K562 (cell line): ENCODE measurements around the gene FABP7. TPM values are rescaled to one million over a fixed set of nuclear protein-coding genes. Genes with fewer than 3 reads are reported as not detected.

Source experiments
- ATAC-seq: fragments of 200-7000 bp; cut with Tn5 transposase; 3 replicates; pipeline ENCODE4 v1.9.1; 2020; ENCODE audit warnings: moderate library complexity
- BruUV-seq: library from RNA; stranded (reverse); fragments of 400-500 nt; replicated peaks from 2 replicates; lab custom pipeline; 2021; lab: Mats Ljungman, UMichigan
- CTCF ChIA-PET: fragments of 300-600 bp; formaldehyde crosslinking; extraction: SDS; loops from one replicate; lab custom pipeline; 2021; ENCODE audit warnings: low intra/inter-chr PET ratio; lab: Yijun Ruan, JAX
- POLR2A ChIA-PET: fragments of 300-600, 350-650 bp; sonication (Branson Sonifier 250); formaldehyde crosslinking; extraction: SDS; loops from one replicate; lab custom pipeline; 2021; ENCODE audit warnings: antibody characterized with exemption, inconsistent platforms; lab: Yijun Ruan, JAX
- DNase-seq, 4 experiments: peaks; one replicate each; pipeline versions ENCODE4 v3.0.0 to v3.0.0-alpha.2; 2011 to 2018; ENCODE audit warnings: low spot score in 3 of 4, mixed read lengths in 3 of 4; ENCODE audit errors: extremely low read depth in 1 of 4
- FAIRE-seq: peaks from 2 replicates; lab custom pipeline; 2011; peaks lifted over from hg19 to GRCh38; lab: Jason Lieb, UNC
- H2AFZ ChIP-seq: 2 replicates; pipeline ENCODE4 v1.6.0; 2011; ENCODE audit warnings: low read depth, low read length, control low read depth, inconsistent platforms
- H3K27ac ChIP-seq: fragments of 200-600 bp; 3 replicates; pipeline ENCODE4 v1.8.0; 2011; ENCODE audit warnings: low read depth, mild to moderate bottlenecking, control low read depth, inconsistent platforms, low read length, moderate library complexity, mixed read lengths; ENCODE audit errors: extremely low read depth
- H3K27me3 ChIP-seq, 2 experiments: fragments of 300-600 bp in 1 of 2; 2 replicates in 1 of 2; 3 replicates in 1 of 2; pipeline versions ENCODE4 v1.6.0 to v1.8.0; 2011; ENCODE audit warnings: inconsistent platforms in 2 of 2, low read length in 2 of 2, mild to moderate bottlenecking in 1 of 2, mixed read lengths in 1 of 2, moderate library complexity in 1 of 2; ENCODE audit not compliant: control insufficient read depth in 2 of 2, insufficient read depth in 2 of 2
- H3K36me3 ChIP-seq: fragments of 300-600 bp; 3 replicates; pipeline ENCODE4 v1.8.0; 2011; ENCODE audit warnings: mild to moderate bottlenecking, low read length, inconsistent platforms; ENCODE audit not compliant: control insufficient read depth, insufficient read depth
- H3K4me1 ChIP-seq, 2 experiments: fragments of 200-600 bp in 1 of 2; replicated peaks in 1 of 2; 2 replicates in 1 of 2; 3 replicates in 1 of 2; pipeline versions ENCODE4 v1.5.1 to v1.8.0; 2011; ENCODE audit warnings: inconsistent platforms in 2 of 2, low read length in 2 of 2, mild to moderate bottlenecking in 1 of 2, mixed read lengths in 1 of 2, moderate library complexity in 1 of 2; ENCODE audit not compliant: control insufficient read depth in 2 of 2, insufficient read depth in 2 of 2
- H3K4me2 ChIP-seq: 2 replicates; pipeline ENCODE4 v1.6.1; 2011; ENCODE audit warnings: low read length, control low read depth, inconsistent platforms, mixed read lengths; ENCODE audit not compliant: insufficient read depth
- H3K4me3 ChIP-seq: fragments of 200-600 bp; sonication (generic), shearing (Covaris generic); 2 replicates; pipeline ENCODE4 v1.5.1; 2016; ENCODE audit warnings: control low read depth, inconsistent platforms
- H3K79me2 ChIP-seq: fragments of 200-600 bp; 3 replicates; pipeline ENCODE4 v1.8.0; 2011; ENCODE audit warnings: low read length, inconsistent platforms; ENCODE audit not compliant: control insufficient read depth, insufficient read depth
- H3K9ac ChIP-seq, 2 experiments: 2 replicates each; pipeline versions ENCODE4 v1.6.0 to v1.6.1; 2011; ENCODE audit warnings: low read depth in 2 of 2, low read length in 2 of 2, control low read depth in 1 of 2, inconsistent platforms in 1 of 2, mild to moderate bottlenecking in 1 of 2, mixed read lengths in 1 of 2; ENCODE audit not compliant: insufficient read depth in 1 of 2
- H3K9me1 ChIP-seq: one replicate; pipeline ENCODE4 v1.6.0; 2011; ENCODE audit warnings: inconsistent platforms, mild to moderate bottlenecking, low read length, moderate library complexity; ENCODE audit not compliant: control insufficient read depth, insufficient read depth
- H3K9me3 ChIP-seq: replicated peaks from 2 replicates; pipeline ENCODE4 v1.5.1; 2011; ENCODE audit warnings: low read depth, low read length, inconsistent platforms; ENCODE audit not compliant: control insufficient read depth, insufficient read depth
- H4K20me1 ChIP-seq: replicated peaks from 2 replicates; pipeline ENCODE4 v1.6.1; 2011; ENCODE audit warnings: low read length, inconsistent platforms, mixed read lengths; ENCODE audit not compliant: control insufficient read depth, insufficient read depth
- ARID3A ChIP-seq: IDR thresholded peaks from 2 replicates; pipeline ENCODE4 v1.6.1; 2012; ENCODE audit warnings: low read depth, low read length, improper control_type of control experiment, borderline replicate concordance
- HMG20B ChIP-seq: fragments of 250-450 bp; sonication (Bioruptor Pico); IDR thresholded peaks from 2 replicates; pipeline ENCODE4 v1.5.0; 2021; ENCODE audit warnings: mild to moderate bottlenecking
- PCBP2 ChIP-seq: fragments of 200-400 bp; formaldehyde crosslinking; IDR thresholded peaks from 2 replicates; pipeline ENCODE4 v1.6.1; 2018; ENCODE audit warnings: low read length, low read depth, mild to moderate bottlenecking, moderate library complexity; ENCODE audit not compliant: poor library complexity, severe bottlenecking
- RBM39 ChIP-seq: fragments of 200-400 bp; formaldehyde crosslinking; optimal IDR thresholded peaks from 2 replicates; pipeline ENCODE3; 2018; ENCODE audit warnings: low read depth, low read length
- ZNF232 ChIP-seq: sonication (generic); formaldehyde crosslinking; IDR thresholded peaks from 2 replicates; pipeline ENCODE4 v1.8.0; 2022; ENCODE audit warnings: mild to moderate bottlenecking, missing genetic modification reagents
- ZNF277 ChIP-seq: fragments of 250-450 bp; sonication (Bioruptor Pico); IDR thresholded peaks from 2 replicates; pipeline ENCODE4 v1.8.0; 2022; ENCODE audit warnings: inconsistent platforms, mild to moderate bottlenecking, moderate library complexity, borderline replicate concordance
- ZNF280A ChIP-seq: fragments of 450-650 bp; IDR thresholded peaks from 2 replicates; pipeline ENCODE4 v1.6.1; 2018; ENCODE audit warnings: mild to moderate bottlenecking, low read depth; ENCODE audit not compliant: partially characterized antibody
- WGBS: fragments of 100-300 bp; shearing (Covaris generic); methylation state at CpG from one replicate; pipeline ENCODE4 v1.1.6; 2016; ENCODE audit warnings: low coverage, mixed read lengths; ENCODE audit not compliant: insufficient coverage; ENCODE audit errors: missing lambda C conversion rate; 5-methylcytosine and 5-hydroxymethylcytosine counted together
- in situ Hi-C: fragments of 300-500 bp; cut with MboI; formaldehyde crosslinking; loops from 4 replicates; pipeline ENCODE4 v1.15.0; 2018; ENCODE audit warnings: inconsistent platforms, mixed read lengths
- intact Hi-C: fragments of 100-400 bp; cut with micrococcal nuclease; formaldehyde crosslinking; loops from 2 replicates; pipeline ENCODE4 v1.14.2; 2022
- polyA plus RNA-seq, 8 experiments: library from polyadenylated mRNA; depleted of rRNA in 4 of 8; stranded (reverse) in 5 of 8; unstranded in 3 of 8; fragments of >200 nt; fragmentation: Nextera tagmentation in 2 of 8; fragmentation: Illumina TruSeq in 1 of 8; extraction: Ambion mirVana in 2 of 8; extraction: Trizol in 1 of 8; gene quantifications; 2 replicates each; pipeline versions ENCODE4 v1.2.1 to v1.2.3, GENCODE V29; 2011 to 2014; ENCODE audit warnings: inconsistent platforms in 1 of 8, missing spikeins in 1 of 8
- total RNA-seq, 7 experiments: library from RNA; depleted of rRNA in 6 of 7; stranded (reverse); fragments of >200 nt in 6 of 7; fragmentation: Illumina TruSeq in 2 of 7; extraction: Trizol in 2 of 7; gene quantifications; 2 replicates each; pipeline versions ENCODE4 v1.2.1 to v1.2.3, GENCODE V29; 2011 to 2021; ENCODE audit warnings: low replicate concordance in 1 of 7
- TF ChIP-seq, protein P1 (sequence below), 2 experiments: fragments of 450-650 bp; IDR thresholded peaks; 2 replicates each; pipeline ENCODE4 v1.6.1; 2016; ENCODE audit warnings: mild to moderate bottlenecking in 2 of 2, borderline replicate concordance in 1 of 2, low read depth in 1 of 2, moderate library complexity in 1 of 2

FABP7 gene
- total and polyA plus RNA-seq, 9 of the 15 experiments (the other 6 are each of a cell fraction or from before 2014, with no cell fraction given): 0.07 to 0.14 TPM; not detected in 7

- BruUV-seq: no TSS peak
- ChIA-PET POLR2A (no interaction called here), CTCF (no interaction called here)
- Histone ChIP-seq H3K9me3 (no peaks in the 10 kb centered on the region), H3K79me2 (no peaks in the 10 kb centered on the region), H3K4me1 (no peaks in the 10 kb centered on the region), H2AFZ (0 out of 2 replicates have a peak overlapping the region, but pooled peaks have one; percentile 23), H4K20me1 (no peaks in the 10 kb centered on the region), H3K36me3 (no peaks in the 10 kb centered on the region), H3K4me3 (no peak overlapping the region), H3K4me2 (no peak overlapping the region), H3K27me3 (no peaks in the 10 kb centered on the region), H3K27ac (no peak overlapping the region), H3K9ac (no peak overlapping the region), H3K9me1 (no peaks in the 10 kb centered on the region)
- no peak for ATAC-seq
- no peak for DNase-seq
- in situ Hi-C loops: loop anchor here (10.0 to 25.0 kb wide), 2 partner anchors 94 to 571 kb away; no protein-coding TSS in a partner anchor
- no peak for FAIRE-seq
- intact Hi-C loops: no loop called here
- 0% methylated on average over 2 of the region's 2 CpGs for WGBS
- no peak for TF ChIP-seq ZNF280A
- TF ChIP-seq HMG20B (CRISPR knock-in tag): no peak
- TF ChIP-seq, protein P1, sequence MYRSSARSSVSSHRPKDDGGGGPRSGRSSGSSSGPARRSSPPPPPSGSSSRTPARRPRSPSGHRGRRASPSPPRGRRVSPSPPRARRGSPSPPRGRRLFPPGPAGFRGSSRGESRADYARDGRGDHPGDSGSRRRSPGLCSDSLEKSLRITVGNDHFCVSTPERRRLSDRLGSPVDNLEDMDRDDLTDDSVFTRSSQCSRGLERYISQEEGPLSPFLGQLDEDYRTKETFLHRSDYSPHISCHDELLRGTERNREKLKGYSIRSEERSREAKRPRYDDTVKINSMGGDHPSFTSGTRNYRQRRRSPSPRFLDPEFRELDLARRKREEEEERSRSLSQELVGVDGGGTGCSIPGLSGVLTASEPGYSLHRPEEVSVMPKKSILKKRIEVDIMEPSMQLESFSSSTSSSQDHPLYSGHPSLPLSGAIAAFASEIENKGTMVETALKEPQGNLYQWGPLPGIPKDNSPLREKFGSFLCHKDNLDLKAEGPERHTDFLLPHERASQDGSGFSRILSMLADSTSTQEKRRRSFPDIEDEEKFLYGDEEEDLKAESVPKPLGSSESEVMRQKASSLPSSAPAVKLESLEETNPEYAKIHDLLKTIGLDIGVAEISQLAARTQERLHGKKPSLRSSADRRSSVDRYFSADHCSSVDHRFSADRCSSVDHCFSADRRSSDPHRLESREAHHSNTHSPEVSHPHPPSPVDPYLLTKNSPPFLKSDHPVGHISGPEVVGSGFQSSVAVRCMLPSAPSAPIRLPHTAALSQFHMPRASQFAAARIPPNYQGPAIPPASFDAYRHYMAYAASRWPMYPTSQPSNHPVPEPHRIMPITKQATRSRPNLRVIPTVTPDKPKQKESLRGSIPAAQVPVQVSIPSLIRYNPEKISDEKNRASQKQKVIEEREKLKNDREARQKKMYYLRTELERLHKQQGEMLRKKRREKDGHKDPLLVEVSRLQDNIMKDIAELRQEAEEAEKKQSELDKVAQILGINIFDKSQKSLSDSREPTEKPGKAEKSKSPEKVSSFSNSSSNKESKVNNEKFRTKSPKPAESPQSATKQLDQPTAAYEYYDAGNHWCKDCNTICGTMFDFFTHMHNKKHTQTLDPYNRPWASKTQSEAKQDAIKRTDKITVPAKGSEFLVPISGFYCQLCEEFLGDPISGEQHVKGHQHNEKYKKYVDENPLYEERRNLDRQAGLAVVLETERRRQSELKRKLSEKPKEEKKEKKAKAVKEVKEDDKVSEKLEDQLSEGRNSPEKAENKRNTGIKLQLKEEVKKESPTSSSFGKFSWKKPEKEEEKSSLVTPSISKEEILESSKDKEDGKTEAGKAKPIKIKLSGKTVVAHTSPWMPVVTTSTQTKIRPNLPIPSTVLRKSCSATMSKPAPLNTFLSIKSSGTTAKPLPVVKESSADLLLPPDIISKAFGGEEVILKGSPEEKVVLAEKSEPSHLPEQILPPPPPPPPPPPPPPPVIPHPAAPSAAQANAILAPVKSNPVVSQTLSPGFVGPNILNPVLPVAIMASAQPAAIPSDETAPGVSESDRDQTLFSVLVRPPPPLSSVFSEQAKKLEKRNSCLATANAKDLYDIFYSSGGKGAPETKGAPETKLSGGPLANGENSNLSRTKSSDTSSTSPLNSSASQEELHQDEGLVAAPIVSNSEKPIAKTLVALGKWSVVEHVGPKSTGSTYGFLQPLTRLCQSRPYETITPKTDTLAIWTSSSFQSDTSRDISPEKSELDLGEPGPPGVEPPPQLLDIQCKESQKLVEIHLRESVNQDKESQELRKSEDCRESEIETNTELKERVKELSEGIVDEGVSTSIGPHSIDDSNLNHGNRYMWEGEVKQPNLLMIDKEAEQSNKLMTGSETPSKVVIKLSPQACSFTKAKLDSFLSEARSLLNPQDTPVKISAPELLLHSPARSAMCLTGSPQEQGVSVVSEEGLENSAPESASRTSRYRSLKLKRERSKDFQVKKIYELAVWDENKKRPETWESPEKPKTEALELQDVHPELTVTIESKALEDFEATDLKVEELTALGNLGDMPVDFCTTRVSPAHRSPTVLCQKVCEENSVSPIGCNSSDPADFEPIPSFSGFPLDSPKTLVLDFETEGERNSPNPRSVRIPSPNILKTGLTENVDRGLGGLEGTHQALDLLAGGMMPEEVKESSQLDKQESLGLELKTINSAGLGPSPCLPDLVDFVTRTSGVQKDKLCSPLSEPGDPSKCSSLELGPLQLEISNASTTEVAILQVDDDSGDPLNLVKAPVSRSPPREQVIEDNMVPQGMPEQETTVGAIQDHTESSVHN (IDR thresholded peaks at IDR 0.05; ENCODE audit: borderline replicate concordance in 1 of 2, low read depth in 1 of 2): no peak
- no peak for TF ChIP-seq PCBP2
- no peak for TF ChIP-seq ARID3A
- TF ChIP-seq ZNF277 (CRISPR knock-in tag): no peak
- no peak for TF ChIP-seq ZNF232 (CRISPR knock-in tag)
- TF ChIP-seq RBM39: no peak
Measured at GRCh38 chr6:122740936-122741335, 38.6 kb upstream of the FABP7 start.
